H9 (cell line): ENCODE data around the gene BAX. TPM values are rescaled to one million over a fixed set of nuclear protein-coding genes. Genes with fewer than 3 reads are reported as not detected.

Experiments
- DNase-seq: peaks from one replicate; pipeline ENCODE4 v3.0.0-alpha.2; 2017
- H2AFZ ChIP-seq: one replicate; pipeline ENCODE4 v1.6.1; 2013; ENCODE audit warnings: mild to moderate bottlenecking, low read length, control low read depth, moderate library complexity
- H2AK5ac ChIP-seq: 2 replicates; pipeline ENCODE4 v1.6.1; 2013; ENCODE audit warnings: low read length, control low read depth, mixed read lengths; ENCODE audit not compliant: insufficient read length
- H2BK120ac ChIP-seq: one replicate; pipeline ENCODE4 v1.6.1; 2013; ENCODE audit warnings: low read depth, mild to moderate bottlenecking, low read length, control low read depth, inconsistent platforms; ENCODE audit not compliant: poor library complexity, severe bottlenecking
- H2BK12ac ChIP-seq: 2 replicates; pipeline ENCODE4 v1.6.1; 2013; ENCODE audit warnings: low read length, control low read depth, mixed read lengths, low read depth; ENCODE audit not compliant: insufficient read length
- H2BK15ac ChIP-seq: 2 replicates; pipeline ENCODE4 v1.6.1; 2013; ENCODE audit warnings: low read depth, low read length, control low read depth
- H2BK20ac ChIP-seq: one replicate; pipeline ENCODE4 v1.6.1; 2013; ENCODE audit warnings: low read depth, mild to moderate bottlenecking, low read length, control low read depth, inconsistent platforms; ENCODE audit not compliant: poor library complexity, severe bottlenecking
- H2BK5ac ChIP-seq: 2 replicates; pipeline ENCODE4 v1.6.1; 2013; ENCODE audit warnings: low read length, control low read depth, mixed read lengths; ENCODE audit not compliant: insufficient read length
- H3K14ac ChIP-seq: 2 replicates; pipeline ENCODE4 v1.6.1; 2013; ENCODE audit warnings: low read length, control low read depth; ENCODE audit not compliant: insufficient read depth
- H3K18ac ChIP-seq: 2 replicates; pipeline ENCODE4 v1.6.1; 2013; ENCODE audit warnings: low read depth, mild to moderate bottlenecking, mixed read lengths, low read length, control low read depth; ENCODE audit not compliant: insufficient read length
- H3K23ac ChIP-seq: 2 replicates; pipeline ENCODE4 v1.6.1; 2013; ENCODE audit warnings: low read length, control low read depth, mixed read lengths, low read depth; ENCODE audit not compliant: insufficient read length
- H3K23me2 ChIP-seq: 2 replicates; pipeline ENCODE4 v1.6.1; 2013; ENCODE audit warnings: low read depth, mild to moderate bottlenecking, mixed read lengths, low read length, control low read depth; ENCODE audit not compliant: insufficient read length, poor library complexity, severe bottlenecking
- H3K27ac ChIP-seq: 2 replicates; pipeline ENCODE4 v1.5.1; 2013; ENCODE audit warnings: low read length, control low read depth, mixed read lengths, low read depth; ENCODE audit not compliant: insufficient read length
- H3K27me3 ChIP-seq: 2 replicates; pipeline ENCODE4 v1.6.1; 2013; ENCODE audit warnings: low read length, control low read depth, inconsistent platforms; ENCODE audit not compliant: insufficient read depth
- H3K4ac ChIP-seq: 2 replicates; pipeline ENCODE4 v1.6.1; 2013; ENCODE audit warnings: low read depth, mild to moderate bottlenecking, control low read depth, inconsistent platforms, low read length, moderate library complexity
- H3K4me1 ChIP-seq: 2 replicates; pipeline ENCODE4 v1.6.1; 2013; ENCODE audit warnings: low read length, control low read depth, inconsistent platforms; ENCODE audit not compliant: insufficient read depth
- H3K4me2 ChIP-seq: 2 replicates; pipeline ENCODE4 v1.6.1; 2013; ENCODE audit warnings: low read length, control low read depth, mixed read lengths; ENCODE audit not compliant: insufficient read length, insufficient read depth
- H3K56ac ChIP-seq: 2 replicates; pipeline ENCODE4 v1.6.1; 2013; ENCODE audit warnings: low read depth, mild to moderate bottlenecking, mixed read lengths, low read length, control low read depth; ENCODE audit not compliant: insufficient read length
- H3K79me1 ChIP-seq: 2 replicates; pipeline ENCODE4 v1.6.1; 2013; ENCODE audit warnings: low read depth, mild to moderate bottlenecking, moderate library complexity, low read length, control low read depth, inconsistent platforms; ENCODE audit not compliant: insufficient read depth, poor library complexity, severe bottlenecking
- H3K79me2 ChIP-seq: 2 replicates; pipeline ENCODE4 v1.6.1; 2013; ENCODE audit warnings: low read length, control low read depth, inconsistent platforms; ENCODE audit not compliant: insufficient read depth
- H3K9ac ChIP-seq: 2 replicates; pipeline ENCODE4 v1.6.1; 2013; ENCODE audit warnings: low read length, control low read depth, mixed read lengths; ENCODE audit not compliant: insufficient read length; ENCODE audit errors: extremely low read depth
- H3K9me3 ChIP-seq: one replicate; pipeline ENCODE4 v1.6.1; 2013; ENCODE audit warnings: low read depth, low read length, inconsistent platforms; ENCODE audit not compliant: control insufficient read depth
- H3T11ph ChIP-seq: one replicate; pipeline ENCODE4 v1.6.1; 2013; ENCODE audit warnings: mild to moderate bottlenecking, low read length, control low read depth, inconsistent platforms
- H4K20me1 ChIP-seq: one replicate; pipeline ENCODE4 v1.6.1; 2013; ENCODE audit not compliant: control insufficient read depth, insufficient read length, insufficient read depth
- H4K5ac ChIP-seq: 2 replicates; pipeline ENCODE4 v1.6.1; 2013; ENCODE audit warnings: low read depth, mild to moderate bottlenecking, mixed read lengths, low read length, control low read depth; ENCODE audit not compliant: insufficient read length
- H4K8ac ChIP-seq: replicated peaks from 2 replicates; pipeline ENCODE4 v1.6.1; 2013; ENCODE audit warnings: low read length, control low read depth, mixed read lengths, low read depth; ENCODE audit not compliant: insufficient read length
- H4K91ac ChIP-seq: 2 replicates; pipeline ENCODE4 v1.6.1; 2013; ENCODE audit warnings: low read depth, mild to moderate bottlenecking, moderate library complexity, mixed read lengths, low read length, control low read depth; ENCODE audit not compliant: insufficient read length
- H3K27ac Mint-ChIP-seq, 3 experiments: 2 replicates in 2 of 3; 3 replicates in 1 of 3; pipeline ENCODE4 v1.8.0; 2020 to 2021; ENCODE audit warnings: mixed read lengths in 3 of 3, mild to moderate bottlenecking in 1 of 3, moderate library complexity in 1 of 3
- H3K27me3 Mint-ChIP-seq: 2 replicates; pipeline ENCODE4 v1.8.0; 2021; ENCODE audit warnings: low read depth, mild to moderate bottlenecking, moderate library complexity, mixed read lengths
- H3K36me3 Mint-ChIP-seq, 3 experiments: 2 replicates in 2 of 3; 3 replicates in 1 of 3; pipeline ENCODE4 v1.8.0; 2020 to 2021; ENCODE audit warnings: low read depth in 3 of 3, mixed read lengths in 3 of 3; ENCODE audit not compliant: insufficient read depth in 1 of 3
- H3K4me1 Mint-ChIP-seq, 2 experiments: 2 replicates each; pipeline ENCODE4 v1.8.0; 2020; ENCODE audit warnings: mixed read lengths in 2 of 2
- H3K4me3 Mint-ChIP-seq, 2 experiments: 2 replicates in 1 of 2; 3 replicates in 1 of 2; pipeline ENCODE4 v1.8.0; 2020 to 2021; ENCODE audit warnings: mild to moderate bottlenecking in 2 of 2, mixed read lengths in 2 of 2, moderate library complexity in 1 of 2
- H3K9me3 Mint-ChIP-seq, 2 experiments: 2 replicates in 1 of 2; 3 replicates in 1 of 2; pipeline ENCODE4 v1.8.0; 2020; ENCODE audit warnings: mild to moderate bottlenecking in 2 of 2, mixed read lengths in 2 of 2, moderate library complexity in 1 of 2
- CTCF ChIP-seq: fragments of 200-600 bp; sonication (generic); conservative IDR thresholded peaks from 3 replicates; pipeline ENCODE4 v1.8.0; 2021; ENCODE audit warnings: antibody characterized with exemption, mild to moderate bottlenecking
- WGBS: extraction: QIAGEN DNeasy Blood & Tissue Kit; methylation state at CpG from one replicate; pipeline ENCODE4 v1.1.7; 2013; ENCODE audit warnings: missing lambda C conversion rate, low lambda C conversion rate, mixed read lengths; ENCODE audit not compliant: insufficient read length; ENCODE audit errors: extremely low coverage; 5-methylcytosine and 5-hydroxymethylcytosine counted together
- total RNA-seq: library from RNA; stranded (reverse); gene quantifications from 2 replicates; pipeline ENCODE4 v1.2.1, GENCODE V29; 2021

BAX gene
- total RNA-seq, 1 experiment from 2014 or later = 310 TPM

DNA sequence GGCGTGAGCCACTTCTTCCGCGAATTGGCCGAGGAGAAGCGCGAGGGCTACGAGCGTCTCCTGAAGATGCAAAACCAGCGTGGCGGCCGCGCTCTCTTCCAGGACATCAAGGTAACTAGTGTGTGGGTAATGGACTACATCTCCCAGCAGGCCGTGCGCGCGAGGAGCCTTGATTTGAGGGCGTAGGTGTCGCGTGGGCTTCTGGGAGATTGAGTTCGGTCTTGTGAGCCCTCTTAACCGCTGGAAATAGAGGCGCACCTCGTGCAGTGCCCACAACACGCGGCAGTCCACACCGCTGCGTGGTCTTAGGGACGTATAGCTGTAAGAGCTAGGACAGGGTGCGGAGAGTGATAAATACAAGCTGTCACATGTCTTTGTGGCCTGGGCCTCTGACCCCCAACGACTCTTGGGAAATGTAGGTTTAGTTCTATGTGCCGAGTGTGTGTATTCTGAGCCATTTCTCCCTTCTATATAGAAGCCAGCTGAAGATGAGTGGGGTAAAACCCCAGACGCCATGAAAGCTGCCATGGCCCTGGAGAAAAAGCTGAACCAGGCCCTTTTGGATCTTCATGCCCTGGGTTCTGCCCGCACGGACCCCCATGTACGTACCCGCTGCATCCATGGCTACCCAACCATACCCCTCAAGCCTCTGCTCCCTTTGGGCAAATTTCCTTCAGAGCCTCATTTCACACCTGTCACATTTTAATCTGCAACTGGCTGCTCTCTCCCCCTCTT is 11.3 kb downstream of the BAX start:
- Mint-ChIP-seq H3K4me3 (peak overlapping the region; percentile 96 to 98), H3K36me3 (peaks cover 32 to 59% (median 53%) of the 10 kb centered on the region in 3 experiments; a peak in 6 of 7 replicates), H3K9me3 (peaks cover 0 to 5% of the 10 kb centered on the region in 2 experiments; a peak in 2 of 5 replicates), H3K27ac (peak overlapping the region; percentile 94 to 98 (median 96)), H3K4me1 (peaks cover 32 to 58% of the 10 kb centered on the region in 2 experiments), H3K27me3 (peaks cover 2% of the 10 kb centered on the region; the same call in 1 of the 2 replicates)
- Histone ChIP-seq H3K27ac (no peak overlapping the region), H3K23me2 (peaks cover 14% of the 10 kb centered on the region), H3K14ac (peak overlapping the region; percentile 38), H4K8ac (no peak overlapping the region), H3T11ph (no peak overlapping the region), H4K20me1 (peaks cover 3% of the 10 kb centered on the region), H4K91ac (no peak overlapping the region), H3K23ac (no peak overlapping the region), H2AFZ (no peak overlapping the region), H3K18ac (peak overlapping the region; percentile 25), H3K4me2 (peak overlapping the region; percentile 82), H3K79me2 (no peaks in the 10 kb centered on the region), H2BK5ac (no peak overlapping the region), H3K27me3 (no peaks in the 10 kb centered on the region), H2BK120ac (no peak overlapping the region), H2BK15ac (no peak overlapping the region), H4K5ac (no peak overlapping the region), H3K9me3 (no peaks in the 10 kb centered on the region), H2BK12ac (no peak overlapping the region), H3K4ac (no peak overlapping the region), H3K79me1 (no peaks in the 10 kb centered on the region), H3K4me1 (no peaks in the 10 kb centered on the region; the same call in 1 of the 2 replicates), H2AK5ac (no peak overlapping the region), H3K9ac (peak overlapping the region; percentile 63), H3K56ac (no peak overlapping the region), H2BK20ac (no peak overlapping the region)
- TF ChIP-seq CTCF = no peak
- no CpG with 5 or more reads among the region's 36 CpGs for WGBS
- peak; percentile 85 for DNase-seq
